ENCODE data around the gene WDFY4.

WDFY4 gene

DNA sequence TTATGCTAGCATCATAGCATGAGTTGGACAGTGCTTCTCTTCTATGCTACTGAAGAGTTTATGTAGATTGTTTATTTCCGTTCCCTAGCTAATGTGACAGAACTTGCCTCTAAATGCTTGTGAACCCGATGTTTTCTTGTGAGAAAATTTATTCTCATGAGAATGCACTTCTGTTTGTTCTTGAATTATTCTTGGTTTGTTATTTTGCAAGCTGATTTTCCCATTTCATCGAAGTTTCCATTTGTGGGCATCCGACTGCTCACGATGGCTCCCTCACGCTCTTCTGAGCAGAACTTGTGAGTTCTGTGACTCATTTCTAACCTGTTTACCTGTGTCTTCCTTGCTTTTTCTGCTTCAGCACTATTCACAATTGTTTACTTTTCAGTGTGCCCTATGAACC is 59.9 kb downstream of the WDFY4 start:
- no peak for DNase-seq (ENCODE audit: low read depth)

DNA sequence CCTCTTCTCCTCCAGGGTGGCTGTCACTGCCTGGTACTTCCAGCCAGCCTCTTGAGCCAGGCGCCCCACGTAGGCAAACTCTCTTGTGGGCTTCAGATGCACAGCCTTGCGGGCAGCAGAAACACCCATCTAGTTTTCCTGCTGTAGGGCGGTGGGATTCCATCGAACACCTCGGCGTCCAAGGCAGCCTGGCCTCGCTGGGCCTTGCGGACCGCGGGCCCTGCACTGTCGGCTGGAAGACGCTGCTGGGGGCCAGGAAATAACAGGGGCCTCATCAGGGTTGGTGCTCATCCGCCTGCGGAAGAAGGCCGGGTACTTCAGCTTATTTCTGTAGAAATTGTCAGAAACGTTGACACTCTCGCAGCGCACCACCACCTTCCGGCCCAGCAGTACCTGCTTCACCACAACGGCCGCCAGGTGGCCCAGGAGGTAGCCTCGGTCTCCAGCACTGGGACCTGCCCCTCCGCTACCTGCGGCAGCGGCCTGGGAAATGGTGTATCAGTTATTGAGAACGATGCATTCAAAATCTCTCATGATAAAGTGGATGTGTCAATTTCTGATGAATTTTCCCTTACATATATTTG is 61.1 kb downstream of the WDFY4 start:
- no peak for DNase-seq (ENCODE audit: low read depth)

DNA sequence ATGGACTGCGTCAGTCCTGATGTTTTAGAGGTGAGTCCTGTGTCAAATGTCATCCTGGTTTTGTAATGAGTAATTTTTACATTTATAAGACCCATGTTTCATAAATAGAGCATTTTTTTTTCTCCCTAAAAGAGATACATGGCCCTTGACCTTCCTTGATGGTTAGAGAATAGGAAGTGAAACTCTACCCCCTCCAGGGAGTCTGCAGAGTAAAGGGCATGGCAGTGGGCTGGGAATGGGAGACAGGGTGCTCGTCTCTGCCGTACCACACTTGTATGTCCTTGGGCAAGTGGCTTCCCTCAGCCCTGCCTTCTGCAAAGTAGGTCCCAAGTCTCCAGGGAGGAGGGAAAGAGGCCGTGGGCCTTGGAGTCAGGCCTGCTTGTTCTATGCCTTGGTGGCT is 63.9 kb downstream of the WDFY4 start:
- DNase-seq (ENCODE audit: low read depth) = no peak

DNA sequence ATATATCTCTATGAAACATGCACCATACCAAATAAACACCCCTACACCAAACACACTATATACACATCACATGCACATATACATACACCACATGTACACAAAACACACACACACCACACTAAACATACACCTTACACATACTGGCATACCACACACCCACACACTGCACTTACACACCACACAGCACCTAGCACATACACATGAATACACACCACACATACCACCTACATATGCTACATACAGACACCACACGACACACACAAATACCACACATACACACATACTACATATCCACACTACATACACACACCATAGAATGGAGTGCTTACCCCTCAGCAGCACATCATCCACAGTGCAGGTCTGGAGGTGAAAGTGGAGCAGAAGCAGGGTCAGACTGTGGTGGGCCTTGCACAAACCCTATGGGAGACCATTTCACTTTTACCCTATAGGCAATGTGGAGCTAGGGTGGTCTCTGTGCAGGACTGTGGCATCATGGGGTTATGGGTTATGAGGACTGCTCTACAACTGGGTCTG is 64.6 kb downstream of the WDFY4 start:
- DNase-seq (ENCODE audit: low read depth) = no peak

DNA sequence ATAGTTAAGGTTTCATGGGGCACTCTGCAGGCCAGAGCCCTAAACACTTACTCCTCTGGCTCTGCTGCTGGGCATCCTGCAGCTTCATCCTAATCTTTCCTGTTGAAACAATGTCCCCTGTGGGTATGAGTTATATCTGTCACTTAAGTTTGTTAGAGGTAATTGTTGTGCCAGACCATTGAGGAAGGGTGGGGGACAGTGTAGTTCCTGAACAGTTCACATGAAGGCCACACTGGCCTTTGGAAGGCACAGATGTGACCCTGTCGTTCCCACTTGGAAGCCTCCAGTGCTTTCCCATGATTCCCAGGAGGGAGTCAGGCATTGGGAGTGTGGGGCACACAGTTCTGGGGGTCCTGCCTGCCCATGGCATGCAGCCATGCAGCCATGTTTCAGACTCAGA is 65.3 kb downstream of the WDFY4 start:
- DNase-seq (ENCODE audit: low read depth) = no peak

DNA sequence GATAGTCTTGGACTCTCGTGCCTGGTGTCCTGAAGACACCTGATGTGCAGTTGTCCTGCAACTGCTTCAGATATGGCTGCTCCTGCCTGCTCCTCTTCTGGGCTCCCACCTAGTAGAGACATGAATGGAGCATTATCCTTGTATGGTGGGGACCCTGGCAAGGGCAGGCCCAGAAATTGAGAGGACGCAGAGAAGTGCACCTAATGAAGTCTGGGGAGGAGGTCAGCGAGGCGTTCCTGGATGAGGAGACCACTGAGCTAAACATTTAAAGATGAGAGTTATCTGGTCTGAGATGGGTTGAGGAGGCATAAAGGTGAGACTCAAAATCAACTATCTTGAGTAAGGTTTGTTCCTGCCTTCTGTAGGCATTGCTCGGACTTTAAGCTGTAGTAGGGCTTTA is 66.3 kb downstream of the WDFY4 start:
- no peak for DNase-seq (ENCODE audit: low read depth)

DNA sequence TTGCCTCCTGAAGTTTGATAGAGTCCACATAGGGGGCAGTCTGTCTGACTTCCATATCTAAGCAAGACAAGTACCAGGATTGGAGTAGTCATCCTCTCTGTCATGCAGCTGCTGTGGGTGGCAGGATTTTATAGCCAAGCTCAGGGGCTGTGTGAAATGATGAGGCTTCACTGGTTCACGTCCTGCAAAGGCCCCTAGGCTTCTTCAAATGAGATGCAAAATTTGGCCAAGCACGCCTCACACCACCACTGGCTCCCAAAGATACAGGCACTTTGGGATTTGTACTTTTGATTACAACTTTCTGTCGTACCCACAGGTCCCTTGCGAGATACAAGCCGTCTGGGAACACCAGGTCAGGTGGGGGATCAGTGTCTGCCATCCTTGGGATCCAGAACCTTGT is 67.1 kb downstream of the WDFY4 start:
- DNase-seq (ENCODE audit: low read depth) = no peak

DNA sequence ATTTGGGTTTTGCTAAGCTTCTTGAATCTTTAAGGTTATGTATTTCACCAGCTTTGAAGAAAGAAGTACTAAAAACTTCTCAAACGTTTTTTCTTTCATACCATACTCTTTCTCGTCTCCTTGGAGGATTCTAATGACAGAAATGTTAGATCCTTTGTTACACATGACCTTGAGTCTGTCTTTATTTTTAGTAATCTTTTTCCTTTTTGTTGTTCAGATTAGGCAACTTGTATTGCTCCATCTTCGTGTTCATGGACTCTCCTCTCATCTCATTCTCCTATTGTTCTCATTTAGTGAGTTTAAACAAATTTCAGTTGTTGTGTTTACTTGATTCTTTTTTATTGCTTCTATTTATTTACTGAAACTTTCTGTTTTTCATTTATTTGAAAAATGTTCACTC is 73.7 kb downstream of the WDFY4 start:
- no peak for DNase-seq (ENCODE audit: low read depth)

DNA sequence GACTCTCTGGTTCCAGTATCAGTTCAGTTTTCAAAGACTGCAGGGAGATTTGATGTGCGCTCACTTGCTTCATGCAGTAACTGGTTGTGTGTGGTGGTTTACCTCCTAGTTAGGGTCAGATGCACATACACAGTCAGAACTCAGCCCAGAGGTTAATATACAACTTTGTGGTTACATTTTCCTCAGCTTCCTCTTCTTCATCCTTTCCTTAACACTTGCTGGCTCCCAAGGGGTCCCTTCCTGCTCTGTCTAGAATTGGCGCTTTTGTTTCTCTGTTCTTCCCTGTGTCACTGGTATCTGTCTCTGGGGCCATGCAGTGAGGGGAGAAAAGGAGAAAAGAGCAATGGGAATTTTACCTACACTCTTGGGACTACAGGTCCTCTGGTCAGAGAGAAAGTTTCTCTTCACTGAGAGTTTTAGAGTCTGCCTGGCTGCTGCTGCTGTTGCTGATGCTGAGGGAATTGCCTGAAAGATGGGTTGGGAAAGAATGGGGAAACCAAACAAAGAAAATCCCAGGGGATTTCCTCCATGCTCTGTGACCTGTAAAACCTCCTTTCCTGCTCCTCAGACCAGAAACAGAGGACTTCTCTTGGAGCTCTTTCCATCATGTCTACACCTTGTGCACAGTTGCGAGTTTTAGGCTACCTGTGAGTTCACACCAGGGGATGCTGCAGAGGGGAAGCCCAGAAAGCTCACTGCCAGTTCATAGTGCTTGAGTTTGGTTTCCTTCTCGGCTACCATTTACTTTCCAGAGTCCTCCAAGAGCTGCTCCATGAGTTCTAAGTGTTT is 74.6 kb downstream of the WDFY4 start:
- DNase-seq (ENCODE audit: low read depth) = no peak

DNA sequence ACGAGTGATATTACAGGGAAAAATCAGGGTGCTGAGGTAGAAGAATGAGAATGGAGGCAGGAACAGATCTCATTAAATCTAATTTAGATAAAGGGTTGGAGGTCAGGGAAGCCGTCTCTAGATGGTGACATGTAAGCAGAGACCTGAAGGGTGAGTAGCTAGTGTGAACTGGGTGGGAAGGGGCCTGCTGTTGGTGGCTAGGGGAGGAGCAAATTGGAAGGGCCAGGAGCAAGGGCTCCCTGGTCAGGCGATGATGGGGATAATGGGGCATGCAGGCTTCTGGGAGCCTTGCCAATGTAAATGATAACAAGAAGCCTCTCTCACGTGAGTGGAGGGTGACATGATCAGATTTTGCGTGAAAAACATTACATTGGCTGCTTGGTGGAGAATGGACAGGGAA is 76.3 kb downstream of the WDFY4 start:
- no peak for DNase-seq (ENCODE audit: low read depth)

DNA sequence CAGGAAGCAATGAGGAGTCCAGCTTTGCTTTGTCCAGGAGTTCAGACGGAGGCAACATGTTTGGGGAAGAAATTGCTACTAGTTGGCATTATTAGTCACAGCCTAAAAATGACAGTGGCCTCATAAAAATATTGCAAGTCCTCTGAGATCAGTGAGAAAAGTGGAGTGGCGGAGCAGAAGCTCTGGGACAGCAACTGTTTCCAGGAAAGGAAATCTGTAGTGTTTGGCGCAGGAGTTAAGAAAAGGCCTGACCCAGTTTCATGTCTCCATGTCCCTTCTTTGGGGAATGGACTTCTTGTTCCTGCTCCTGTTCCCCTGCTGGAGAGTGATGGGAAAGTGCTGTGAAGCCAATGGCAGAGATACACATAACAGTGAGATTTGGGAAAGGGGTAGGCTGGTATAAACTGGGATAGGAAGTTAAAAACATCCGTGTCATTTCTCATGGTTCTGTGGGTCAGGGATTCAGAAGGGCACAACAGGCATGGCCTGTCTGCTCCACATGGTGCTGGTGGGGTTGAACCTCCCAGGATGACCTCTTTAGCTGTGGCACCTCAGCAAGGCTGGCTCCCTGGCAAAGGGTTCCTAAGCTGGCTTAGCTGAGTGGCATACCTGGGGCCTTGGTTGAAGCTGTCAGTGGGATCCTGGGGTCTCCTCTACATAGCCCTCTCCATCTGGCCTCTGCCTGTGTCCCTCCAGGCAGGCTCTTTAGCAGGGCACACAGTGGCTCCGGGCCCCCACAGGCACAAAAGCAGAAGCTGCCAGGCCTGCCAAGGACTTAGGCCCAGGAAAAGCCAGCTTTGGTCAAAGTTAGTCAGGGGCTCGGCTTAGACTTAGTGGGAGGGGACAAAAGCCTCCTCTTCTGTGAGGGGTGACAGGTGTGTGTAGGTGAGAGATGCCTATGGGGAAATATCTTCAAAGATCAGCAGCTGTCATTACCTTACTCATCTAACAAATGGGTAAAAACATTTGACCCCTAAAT is 77.7 kb downstream of the WDFY4 start:
- DNase-seq (ENCODE audit: low read depth) = no peak

DNA sequence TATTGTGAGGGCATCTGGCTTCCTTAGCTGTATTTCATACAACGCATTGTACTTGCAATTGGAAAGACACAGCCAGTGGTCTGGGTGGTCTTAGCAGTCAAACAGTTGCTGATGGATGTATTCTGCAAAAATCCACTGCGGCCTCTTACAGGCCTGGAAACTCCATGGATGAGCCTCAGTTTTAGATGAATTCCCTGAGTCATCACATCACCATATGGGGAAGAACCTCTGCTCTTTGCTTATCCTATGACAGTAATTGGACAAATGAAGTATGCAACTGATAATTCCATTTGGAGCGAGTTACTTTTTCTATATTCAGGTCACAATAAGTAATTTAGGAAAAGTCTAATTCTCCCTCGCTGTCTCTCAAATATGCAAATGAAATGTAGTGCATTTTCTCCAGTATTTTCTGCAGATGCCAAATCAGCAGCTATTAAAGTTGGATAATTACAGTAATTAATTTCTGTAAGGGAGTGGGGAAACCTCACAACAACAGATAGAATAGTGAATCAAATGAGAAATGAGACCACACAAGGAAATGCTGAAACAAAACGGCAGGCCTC is 78.8 kb downstream of the WDFY4 start:
- DNase-seq (ENCODE audit: low read depth) = no peak

DNA sequence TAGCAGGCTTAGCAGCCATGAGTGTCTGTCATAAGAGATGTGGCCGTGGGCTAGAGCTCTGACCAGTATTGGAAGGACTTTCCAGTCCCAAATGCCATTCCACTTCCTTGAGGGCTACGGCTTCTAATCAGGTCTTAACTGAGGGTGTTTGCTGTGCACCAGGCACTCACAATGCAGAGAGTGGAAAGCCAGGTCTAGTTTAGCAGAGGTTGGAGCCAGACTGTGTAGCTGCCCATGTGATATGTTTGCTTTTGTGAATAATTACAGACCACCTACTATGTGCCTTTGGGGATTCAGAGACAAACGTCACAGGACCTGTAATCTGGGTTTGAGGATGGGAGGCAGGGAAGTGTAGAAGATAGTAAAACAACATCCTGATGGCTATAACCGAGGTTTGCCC is 79.8 kb downstream of the WDFY4 start:
- no peak for DNase-seq (ENCODE audit: low read depth)

DNA sequence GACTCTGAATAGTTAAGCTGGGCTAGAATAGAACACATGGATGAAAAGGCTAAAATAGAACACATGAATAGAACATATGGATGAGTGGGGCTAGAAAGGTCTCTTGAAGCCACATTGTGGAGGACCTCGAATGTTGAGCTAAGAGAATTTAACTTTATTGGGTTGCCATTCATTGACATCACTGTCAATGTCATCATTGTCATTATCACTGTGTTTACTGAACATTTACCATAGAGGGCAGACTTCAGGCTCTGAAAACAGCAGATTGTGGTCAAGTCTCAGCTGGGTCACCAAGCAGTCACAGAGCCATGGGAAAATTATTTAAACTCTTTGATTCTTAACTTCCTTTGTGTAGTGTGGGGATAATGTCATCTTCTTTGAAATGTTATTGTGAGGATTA is 80.4 kb downstream of the WDFY4 start:
- DNase-seq (ENCODE audit: low read depth) = no peak

DNA sequence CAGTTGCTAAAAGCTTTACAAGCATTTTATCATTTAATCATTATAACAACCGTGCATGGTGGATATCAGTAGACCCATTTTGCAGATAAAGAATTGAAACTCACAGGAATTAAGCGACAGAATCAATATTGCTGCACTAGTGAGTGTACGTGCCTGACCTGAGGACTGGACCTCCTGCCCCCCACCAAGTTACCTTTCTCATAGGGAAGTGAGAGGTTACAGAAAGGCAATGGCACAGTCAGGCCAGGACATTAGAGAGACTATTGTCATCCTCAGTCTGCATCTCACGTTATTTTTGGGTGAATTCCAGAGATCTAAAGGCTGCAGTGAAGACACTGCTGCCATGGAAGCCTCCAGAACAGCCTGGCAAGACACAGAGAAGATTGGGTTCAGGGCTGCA is 80.9 kb downstream of the WDFY4 start:
- DNase-seq (ENCODE audit: low read depth) = no peak

DNA sequence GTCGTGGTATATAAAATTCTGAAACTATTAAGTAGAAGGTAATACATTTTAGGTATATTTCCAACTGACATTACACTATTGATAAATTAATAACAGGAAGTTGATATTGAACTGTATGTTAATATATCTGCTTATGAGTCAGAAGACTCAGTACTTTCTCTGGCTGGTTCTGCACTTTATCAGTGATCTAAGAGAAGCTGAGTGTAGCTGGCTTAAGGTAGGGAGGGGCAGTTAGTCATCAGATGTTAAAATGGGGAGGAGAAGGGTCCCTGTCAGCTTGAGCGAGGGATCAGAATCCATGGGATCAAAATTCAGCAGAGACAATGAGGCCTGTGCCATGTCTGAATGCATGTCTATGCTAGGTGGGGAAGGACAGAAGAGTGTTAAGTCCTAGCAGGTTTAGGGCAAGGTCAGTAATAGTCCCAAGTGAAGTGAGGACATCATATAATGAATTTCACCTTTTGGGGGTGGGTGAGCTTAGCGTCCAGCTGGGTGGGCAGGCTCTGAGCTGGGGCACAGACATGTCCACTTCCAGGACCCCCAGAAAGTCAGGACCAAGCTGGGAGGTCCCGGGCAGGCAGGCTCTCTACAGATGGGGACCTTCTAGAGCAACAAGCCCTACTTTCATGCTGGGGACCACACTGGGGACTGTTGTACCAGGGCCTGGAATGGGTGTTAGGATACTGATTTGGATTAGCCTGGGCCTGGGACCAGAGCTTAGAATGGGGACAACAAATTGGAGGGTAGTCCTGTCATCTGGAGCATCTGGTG is 82.9 kb downstream of the WDFY4 start:
- DNase-seq (ENCODE audit: low read depth) = no peak

DNA sequence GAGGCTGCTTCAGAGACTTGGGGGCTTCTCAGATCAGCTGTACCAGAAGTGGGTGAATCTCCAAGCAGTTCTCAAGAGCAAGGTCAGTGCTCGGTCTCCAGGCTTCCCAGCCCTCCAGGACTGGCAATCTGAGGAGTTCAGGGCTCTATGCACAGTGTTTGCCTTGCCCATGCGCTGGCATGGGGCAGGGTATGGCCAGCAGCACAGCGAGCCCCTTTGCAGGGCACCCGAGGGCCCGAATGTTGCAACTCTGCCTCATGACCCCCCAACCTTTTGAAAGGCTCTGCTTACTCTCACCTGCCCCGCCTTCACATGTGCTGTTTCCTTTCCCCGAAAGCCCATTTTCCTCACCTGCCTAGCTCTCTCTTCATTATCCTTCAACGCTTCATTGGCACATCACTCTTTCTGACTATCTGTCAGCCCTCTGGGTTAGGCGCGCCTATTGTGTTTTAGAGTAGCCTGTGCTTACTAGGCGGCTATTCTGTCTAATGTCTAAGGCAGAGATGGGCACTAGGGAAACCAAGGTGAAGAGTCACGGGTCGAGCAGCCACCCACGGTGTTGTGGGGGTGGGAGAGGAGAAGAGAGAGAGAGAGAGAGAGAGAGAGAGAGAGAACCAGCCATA is 83.6 kb downstream of the WDFY4 start:
- no peak for DNase-seq (ENCODE audit: low read depth)

DNA sequence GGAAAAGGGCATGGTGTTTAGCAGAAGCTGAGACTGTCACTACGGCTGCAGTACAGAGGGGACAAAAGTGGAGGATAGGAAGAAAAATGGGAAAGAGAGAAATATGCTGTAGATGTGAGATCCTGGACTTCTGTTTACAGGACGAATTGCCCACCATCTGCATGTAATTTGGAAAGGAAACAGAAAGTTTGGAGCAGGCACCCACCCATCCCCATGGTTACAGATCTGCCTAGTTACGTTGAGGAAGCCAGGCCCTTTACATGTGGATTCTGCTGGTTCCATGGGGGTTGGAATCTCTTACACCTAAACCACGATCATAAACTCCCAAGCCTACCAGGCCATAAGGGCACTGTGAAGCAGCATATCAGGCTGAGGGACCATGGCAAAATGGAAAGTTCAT is 84.3 kb downstream of the WDFY4 start:
- no peak for DNase-seq (ENCODE audit: low read depth)

DNA sequence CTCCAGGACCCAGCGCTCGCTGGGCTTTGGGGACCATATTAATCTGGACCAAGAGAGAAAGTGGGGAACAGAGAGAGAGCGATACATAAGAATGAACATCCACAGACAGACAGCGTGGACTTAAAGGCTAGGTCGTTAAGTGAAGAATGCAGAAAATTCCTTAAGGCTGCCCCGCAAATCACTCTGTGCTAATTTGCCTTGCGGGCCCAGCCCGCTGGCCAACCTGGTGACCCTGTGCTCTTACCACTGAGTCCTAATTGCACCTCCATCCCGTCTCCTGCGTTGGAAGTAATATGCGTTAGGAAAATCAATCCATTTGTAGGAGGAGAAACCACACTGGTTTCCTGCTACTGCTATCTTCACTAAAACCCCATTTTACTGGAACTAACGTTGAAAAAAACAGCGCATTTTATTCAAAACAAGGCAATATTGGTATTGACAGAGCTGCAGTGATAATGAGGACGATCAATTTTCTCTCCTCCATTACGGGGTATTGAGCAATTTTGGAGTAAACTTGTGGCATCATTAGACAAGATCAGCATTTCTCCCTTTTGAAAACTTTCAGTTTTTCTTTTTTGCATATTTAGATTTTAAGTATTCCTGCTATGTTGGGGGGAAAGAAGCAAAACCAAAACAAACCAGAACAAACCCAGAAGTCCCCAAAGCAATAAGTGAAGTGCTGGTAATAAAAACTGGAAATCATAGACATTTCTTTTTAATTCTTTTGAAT is 85.2 kb downstream of the WDFY4 start:
- DNase-seq (ENCODE audit: low read depth) = no peak

DNA sequence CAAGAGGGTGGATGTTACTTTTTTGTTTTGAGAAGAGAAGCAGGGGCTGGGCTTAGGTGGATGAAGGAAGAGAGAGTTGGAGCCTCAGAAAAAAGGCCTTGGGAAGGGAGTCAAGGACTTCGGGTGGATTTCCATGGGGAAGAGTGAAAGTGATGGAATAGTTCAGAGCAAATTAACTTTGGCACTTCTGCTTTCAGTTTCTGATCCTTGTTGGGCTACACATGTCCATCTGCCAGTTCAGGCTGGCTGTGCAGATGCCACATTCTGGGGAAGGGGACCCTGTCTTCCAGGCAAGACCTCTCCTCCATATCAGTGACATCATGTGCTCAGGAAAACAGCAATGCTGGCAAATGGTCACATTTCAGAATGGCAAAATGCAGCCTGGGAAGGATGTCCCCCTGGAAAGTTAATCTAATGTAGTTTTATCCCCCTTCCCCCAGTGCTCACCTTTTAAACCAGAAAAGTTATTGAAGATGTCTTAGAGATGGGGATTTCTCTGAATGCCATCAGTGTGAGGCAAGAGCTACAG is 86.0 kb downstream of the WDFY4 start:
- DNase-seq (ENCODE audit: low read depth) = no peak

All from HS-27A (cell line).